K562 (cell line): Measurements from ENCODE around the gene C1orf167. TPM values are rescaled to one million over a fixed set of nuclear protein-coding genes. Genes with fewer than 3 reads are reported as not detected.

Source experiments
- AFF1 ChIP-seq, 2 experiments: fragments of 450-650 bp; IDR thresholded peaks; 2 replicates each; pipeline ENCODE4 v1.6.1; 2018; ENCODE audit warnings: mild to moderate bottlenecking in 2 of 2, low read depth in 1 of 2; ENCODE audit not compliant: partially characterized antibody in 2 of 2
- ARID2 ChIP-seq: fragments of 450-650 bp; IDR thresholded peaks from 2 replicates; pipeline ENCODE4 v1.6.1; 2017; ENCODE audit warnings: antibody characterized with exemption, mild to moderate bottlenecking
- ATF1 ChIP-seq, 2 experiments: fragments of 450-650 bp in 1 of 2; IDR thresholded peaks; 2 replicates each; pipeline ENCODE4 v1.6.1; 2016; ENCODE audit warnings: missing compliant biosample characterization in 1 of 2, missing genetic modification characterization in 1 of 2
- BMI1 ChIP-seq: fragments of 150-350 bp; IDR thresholded peaks from 2 replicates; pipeline ENCODE4 v1.6.1; 2014; ENCODE audit warnings: low read length
- CREB3L1 ChIP-seq: fragments of 450-650 bp; IDR thresholded peaks from 2 replicates; pipeline ENCODE4 v1.6.1; 2014; ENCODE audit warnings: low read depth, mild to moderate bottlenecking, moderate library complexity, borderline replicate concordance
- DIDO1 ChIP-seq: fragments of 450-650 bp; IDR thresholded peaks from 2 replicates; pipeline ENCODE4 v1.6.1; 2016; ENCODE audit warnings: low read depth, missing biosample characterization, missing genetic modification characterization
- DPF2 ChIP-seq: fragments of 450-650 bp; IDR thresholded peaks from 2 replicates; pipeline ENCODE4 v1.6.1; 2016
- FOXA3 ChIP-seq, 2 experiments: fragments of 450-650 bp in 1 of 2; sonication (generic) in 1 of 2; formaldehyde crosslinking; IDR thresholded peaks in 1 of 2; conservative IDR thresholded peaks in 1 of 2; 2 replicates each; pipeline versions ENCODE4 v1.4.0 to v1.8.0; 2020 to 2022; ENCODE audit warnings: mild to moderate bottlenecking in 2 of 2, missing genetic modification reagents in 1 of 2
- FOXJ2 ChIP-seq: fragments of 200-800 bp; sonication (Bioruptor generic); IDR thresholded peaks from 2 replicates; pipeline ENCODE4 v1.6.1; 2016; ENCODE audit warnings: missing genetic modification characterization, missing compliant biosample characterization
- L3MBTL2 ChIP-seq: fragments of 450-650 bp; IDR thresholded peaks from 2 replicates; pipeline ENCODE4 v1.6.1; 2016; ENCODE audit warnings: mild to moderate bottlenecking, moderate library complexity
- LEF1 ChIP-seq: fragments of 450-650 bp; IDR thresholded peaks from 2 replicates; pipeline ENCODE4 v1.6.1; 2016; ENCODE audit warnings: mild to moderate bottlenecking
- MTA1 ChIP-seq: fragments of 450-650 bp; IDR thresholded peaks from 2 replicates; pipeline ENCODE4 v1.6.1; 2017; ENCODE audit warnings: borderline replicate concordance
- MTA2 ChIP-seq: fragments of 450-650 bp; IDR thresholded peaks from 2 replicates; pipeline ENCODE4 v1.6.1; 2016; ENCODE audit warnings: low read depth
- NEUROD1 ChIP-seq: fragments of 150-350 bp; IDR thresholded peaks from 2 replicates; pipeline ENCODE4 v1.6.1; 2014; ENCODE audit warnings: borderline replicate concordance, low read length, low read depth; ENCODE audit not compliant: partially characterized antibody
- RHOXF2B ChIP-seq: fragments of 250-450 bp; sonication (Bioruptor Pico); conservative IDR thresholded peaks from 2 replicates; pipeline ENCODE4 v1.5.1; 2021
- TBP ChIP-seq: optimal IDR thresholded peaks from 2 replicates; pipeline ENCODE3; 2011; ENCODE audit warnings: low read depth, low read length, improper control_type of control experiment
- TEAD1 ChIP-seq, 2 experiments: fragments of 450-650 bp in 1 of 2; sonication (generic) in 1 of 2; formaldehyde crosslinking; IDR thresholded peaks; 2 replicates each; pipeline versions ENCODE4 v1.4.0 to v1.8.0; 2020 to 2022; ENCODE audit warnings: mild to moderate bottlenecking in 2 of 2, missing genetic modification reagents in 1 of 2
- XRCC5 ChIP-seq: fragments of 200-400 bp; formaldehyde crosslinking; IDR thresholded peaks from 2 replicates; pipeline ENCODE4 v1.6.1; 2017; ENCODE audit warnings: low read depth, mild to moderate bottlenecking, low read length
- ZBTB7A ChIP-seq: IDR thresholded peaks from 2 replicates; pipeline ENCODE4 v1.6.1; 2011; ENCODE audit warnings: low read depth, mild to moderate bottlenecking, low read length, moderate library complexity, borderline replicate concordance; ENCODE audit not compliant: control insufficient read depth
- ZNF644 ChIP-seq: fragments of 200-800 bp; sonication (Bioruptor generic); IDR thresholded peaks from 2 replicates; pipeline ENCODE4 v1.6.1; 2016; ENCODE audit warnings: low read depth, missing genetic modification characterization, missing compliant biosample characterization
- polyA plus RNA-seq, 8 experiments: library from polyadenylated mRNA; depleted of rRNA in 4 of 8; stranded (reverse) in 5 of 8; unstranded in 3 of 8; fragments of >200 nt; fragmentation: Nextera tagmentation in 2 of 8; fragmentation: Illumina TruSeq in 1 of 8; extraction: Ambion mirVana in 2 of 8; extraction: Trizol in 1 of 8; gene quantifications; 2 replicates each; pipeline versions ENCODE4 v1.2.1 to v1.2.3, GENCODE V29; 2011 to 2014; ENCODE audit warnings: inconsistent platforms in 1 of 8, missing spikeins in 1 of 8
- total RNA-seq, 7 experiments: library from RNA; depleted of rRNA in 6 of 7; stranded (reverse); fragments of >200 nt in 6 of 7; fragmentation: Illumina TruSeq in 2 of 7; extraction: Trizol in 2 of 7; gene quantifications; 2 replicates each; pipeline versions ENCODE4 v1.2.1 to v1.2.3, GENCODE V29; 2011 to 2021; ENCODE audit warnings: low replicate concordance in 1 of 7
- TF ChIP-seq, protein P1 (sequence below), 2 experiments: fragments of 450-650 bp in 1 of 2; sonication (generic) in 1 of 2; formaldehyde crosslinking in 1 of 2; IDR thresholded peaks in 1 of 2; conservative IDR thresholded peaks in 1 of 2; 2 replicates each; pipeline versions ENCODE4 v1.6.1 to v1.8.1; 2016 to 2023; ENCODE audit warnings: mild to moderate bottlenecking in 2 of 2, moderate library complexity in 2 of 2, inconsistent platforms in 1 of 2, missing genetic modification reagents in 1 of 2

The C1orf167 gene
- total and polyA plus RNA-seq, 9 of the 15 experiments (the other 6 are each of a cell fraction or from before 2014, with no cell fraction given): 0.22 to 0.86 (median 0.31) TPM; not detected in 2

DNA sequence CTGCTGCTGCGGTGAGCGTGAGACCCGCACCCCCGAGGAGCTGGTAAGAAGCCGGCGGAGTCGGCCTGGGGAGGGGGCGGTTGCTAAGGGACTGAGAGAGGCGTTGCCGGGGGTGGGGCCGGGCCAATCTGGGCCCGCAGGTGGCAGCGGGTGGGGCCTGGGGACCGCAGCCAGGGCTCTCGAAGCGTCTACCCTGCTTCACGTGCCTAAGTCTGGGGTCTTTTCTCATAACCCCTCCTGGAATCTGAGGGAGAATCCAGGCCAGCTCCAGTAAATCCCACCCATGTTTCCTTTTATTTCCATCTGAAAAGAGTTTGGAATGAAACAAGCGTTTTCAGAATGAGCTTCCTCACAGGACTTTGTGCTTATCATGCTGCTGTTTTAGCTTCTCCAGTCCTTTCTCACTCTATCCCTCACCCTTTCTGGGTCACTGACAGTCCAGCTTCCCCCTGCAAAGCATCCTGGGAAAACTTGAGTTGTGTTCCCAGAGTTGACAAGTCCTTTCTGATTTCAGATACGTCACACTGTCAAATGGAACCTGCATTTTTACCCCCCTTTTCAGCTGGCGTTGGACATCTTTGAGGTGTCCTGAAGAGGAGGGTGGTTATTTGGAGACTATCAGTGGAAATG lies 44.4 kb downstream of the C1orf167 start (continued):
- TF ChIP-seq ZBTB7A: peak; percentile 52; the same call in 1 of the 2 replicates
- no peak for TF ChIP-seq ATF1 (CRISPR knock-in tag; IDR thresholded peaks at IDR 0.05)
- peak; percentile 90 for TF ChIP-seq ATF1 (tag; IDR thresholded peaks at IDR 0.05)
- TF ChIP-seq CREB3L1: no peak
- peak; percentile 35; the same call in 1 of the 2 replicates for TF ChIP-seq DPF2
- 0 out of 2 replicates have a peak, but pooled peaks have one; percentile 33 for TF ChIP-seq XRCC5
- peak; percentile 9; the same call in 1 of the 2 replicates for TF ChIP-seq DIDO1 (tag)
- TF ChIP-seq TEAD1 (CRISPR knock-in tag; IDR thresholded peaks at IDR 0.05): 0 out of 4 replicates have a peak, but pooled peaks of 1 of the 2 experiments have one; percentile 6
- TF ChIP-seq FOXJ2 (tag): peak; percentile 60
- TF ChIP-seq AFF1 (IDR thresholded peaks at IDR 0.05; ENCODE audit: low read depth in 1 of 2, partially characterized antibody in 2 of 2): peak in 1 of 2 experiments; percentile 64
- peak; percentile 83; the same call in 1 of the 2 replicates for TF ChIP-seq MTA1
- TF ChIP-seq MTA2: 0 out of 2 replicates have a peak, but pooled peaks have one; percentile 25
- peak in 1 of 2 experiments; percentile 48; a peak in 1 of 4 replicates for TF ChIP-seq FOXA3 (CRISPR knock-in tag; conservative IDR thresholded peaks at IDR 0.05 in 1 of 2, IDR thresholded peaks at IDR 0.05 in 1 of 2)
- TF ChIP-seq RHOXF2B: no peak
- peak; percentile 24 for TF ChIP-seq TBP
- no peak for TF ChIP-seq ARID2
- TF ChIP-seq NEUROD1: peak; percentile 7
- TF ChIP-seq, protein P1, sequence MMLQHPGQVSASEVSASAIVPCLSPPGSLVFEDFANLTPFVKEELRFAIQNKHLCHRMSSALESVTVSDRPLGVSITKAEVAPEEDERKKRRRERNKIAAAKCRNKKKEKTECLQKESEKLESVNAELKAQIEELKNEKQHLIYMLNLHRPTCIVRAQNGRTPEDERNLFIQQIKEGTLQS (IDR thresholded peaks at IDR 0.05): no peak
- TF ChIP-seq, protein P1 (CRISPR knock-in tag; conservative IDR thresholded peaks at IDR 0.05): no peak
- peak; percentile 60 for TF ChIP-seq ZNF644
- peak; percentile 83 for TF ChIP-seq L3MBTL2
- TF ChIP-seq BMI1: peak; percentile 52; the same call in 1 of the 2 replicates
- peak; percentile 5; the same call in 1 of the 2 replicates for TF ChIP-seq LEF1
